Neural crest cell (in vitro differentiated cells): Measurements from ENCODE around the gene SAPCD2. TPM values are rescaled to one million over a fixed set of nuclear protein-coding genes. Genes with fewer than 3 reads are reported as not detected.

Experiments
- DNase-seq: peaks from one replicate; pipeline ENCODE4 v3.0.0; 2021; ENCODE audit warnings: low read depth, mixed read lengths, low spot score
- H3K27ac Mint-ChIP-seq: one replicate; pipeline ENCODE4 v1.8.0; 2021; ENCODE audit warnings: mild to moderate bottlenecking, mixed read lengths; ENCODE audit not compliant: unreplicated experiment
- H3K27me3 Mint-ChIP-seq: 2 replicates; pipeline ENCODE4 v1.8.0; 2021; ENCODE audit warnings: low read depth, mild to moderate bottlenecking, mixed read lengths
- H3K36me3 Mint-ChIP-seq: 2 replicates; pipeline ENCODE4 v1.8.0; 2021; ENCODE audit warnings: low read depth, mild to moderate bottlenecking, mixed read lengths
- H3K4me1 Mint-ChIP-seq: 2 replicates; pipeline ENCODE4 v1.8.0; 2021; ENCODE audit warnings: mixed read lengths
- H3K4me3 Mint-ChIP-seq: one replicate; pipeline ENCODE4 v1.8.0; 2021; ENCODE audit warnings: mild to moderate bottlenecking, mixed read lengths
- H3K9me3 Mint-ChIP-seq: 2 replicates; pipeline ENCODE4 v1.8.0; 2021; ENCODE audit warnings: mixed read lengths
- CTCF ChIP-seq: fragments of 200-600 bp; sonication (generic); conservative IDR thresholded peaks from 2 replicates; pipeline ENCODE4 v1.5.0; 2021; ENCODE audit warnings: antibody characterized with exemption, mild to moderate bottlenecking
- total RNA-seq: library from RNA; stranded (reverse); gene quantifications from 2 replicates; pipeline ENCODE4 v1.2.1, GENCODE V29; 2021

Gene SAPCD2
- total RNA-seq, 1 donor from 2014 or later = 31.1 TPM

DNA sequence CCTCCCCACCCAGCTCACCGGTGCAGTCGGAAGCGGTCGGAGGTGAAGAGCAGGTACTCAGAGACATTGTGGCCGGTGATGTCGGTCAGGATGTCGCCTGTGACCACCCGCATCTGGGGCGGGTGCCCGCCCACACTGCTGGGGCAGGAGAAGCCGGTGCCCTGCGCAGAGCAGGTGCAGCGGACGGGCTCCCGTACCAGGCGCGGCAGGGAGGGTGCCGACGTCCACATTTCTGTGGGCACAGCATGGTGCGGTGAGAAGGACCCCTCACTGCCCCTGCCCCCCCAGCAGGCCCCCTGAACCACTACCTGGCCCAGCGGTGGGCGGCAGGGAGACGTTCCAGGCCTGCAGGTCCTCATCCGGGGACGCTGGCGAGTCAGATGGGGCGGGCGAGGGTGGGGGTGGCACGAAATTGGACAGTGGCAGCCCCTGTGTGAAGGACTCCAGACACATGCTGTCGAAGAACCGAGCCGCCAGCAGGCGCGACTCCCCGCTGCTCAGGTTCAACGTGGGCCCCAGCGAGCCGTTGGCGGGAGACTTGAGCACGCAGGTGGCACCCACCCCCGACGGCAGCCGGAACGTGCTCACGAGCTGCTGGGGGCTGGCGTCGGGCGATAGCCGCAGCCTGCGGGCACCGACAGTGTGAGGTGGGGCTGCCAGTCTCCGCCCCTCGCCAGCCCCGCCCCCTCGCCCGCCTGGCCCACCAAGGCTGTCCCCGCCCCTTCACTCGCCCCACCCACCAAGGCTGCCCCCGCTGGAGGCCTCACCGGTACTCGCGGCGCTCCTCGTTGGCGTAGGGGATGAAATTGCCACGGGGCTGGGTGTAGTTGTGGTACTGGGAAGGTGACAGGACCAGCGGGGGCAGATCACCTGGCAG is 57.4 kb downstream of the SAPCD2 start:
- no peak for DNase-seq
- H3K4me3 Mint-ChIP-seq = no peak overlapping the region
- no peak for TF ChIP-seq CTCF
- no peaks in the 10 kb centered on the region for H3K36me3 Mint-ChIP-seq
- H3K27me3 Mint-ChIP-seq = no peaks in the 10 kb centered on the region
- no peaks in the 10 kb centered on the region for H3K9me3 Mint-ChIP-seq
- H3K27ac Mint-ChIP-seq = no peak overlapping the region
- H3K4me1 Mint-ChIP-seq = no peaks in the 10 kb centered on the region

Other genes with a start within 250 kb of the SAPCD2 start
- gene AJM1, start 228.1 kb downstream of the SAPCD2 start, total RNA-seq = 2.8 and 3.3 TPM in 2 replicates
- 170 and 175 TPM in 2 replicates for gene PHPT1, start 221.1 kb downstream of the SAPCD2 start, total RNA-seq
- 19.3 and 20.6 TPM in 2 replicates for gene MAMDC4, start 218.2 kb downstream of the SAPCD2 start, total RNA-seq
- 338 and 339 TPM in 2 replicates for gene EDF1, start 204.2 kb downstream of the SAPCD2 start, total RNA-seq
- gene TRAF2, start 184.0 kb downstream of the SAPCD2 start, total RNA-seq = 30.1 and 34.4 TPM in 2 replicates
- 81.2 and 83.9 TPM in 2 replicates for gene FBXW5, start 125.8 kb downstream of the SAPCD2 start, total RNA-seq
- 0.59 and 0.98 TPM in 2 replicates for gene C8G, start 125.3 kb downstream of the SAPCD2 start, total RNA-seq
- gene LCN12, start 118.3 kb downstream of the SAPCD2 start, total RNA-seq = 0.50 and 1.1 TPM in 2 replicates
- gene PTGDS, start 93.1 kb downstream of the SAPCD2 start, total RNA-seq = not detected in 2 replicates
- gene LCNL1, start 87.6 kb downstream of the SAPCD2 start, total RNA-seq = not detected in 2 replicates
- gene PAXX, start 78.1 kb downstream of the SAPCD2 start, total RNA-seq = 82.6 and 84.9 TPM in 2 replicates
- not detected in 2 replicates for gene CLIC3, start 74.0 kb downstream of the SAPCD2 start, total RNA-seq
- 31.7 and 37.1 TPM in 2 replicates for gene ABCA2, start 42.3 kb downstream of the SAPCD2 start, total RNA-seq
- 0.14 TPM in 1 of 2 replicates, not detected in the other for gene FUT7, start 38.5 kb downstream of the SAPCD2 start, total RNA-seq
- gene NPDC1, start 24.4 kb downstream of the SAPCD2 start, total RNA-seq = 54.7 and 61.1 TPM in 2 replicates
- not detected in 2 replicates for gene ENTPD2, start 16.5 kb downstream of the SAPCD2 start, total RNA-seq
- gene UAP1L1, start 7.0 kb upstream of the SAPCD2 start, total RNA-seq = 2.6 and 2.9 TPM in 2 replicates
- gene MAN1B1, start 16.4 kb upstream of the SAPCD2 start, total RNA-seq = 50.4 and 54.0 TPM in 2 replicates
- gene DPP7, start 44.2 kb upstream of the SAPCD2 start, total RNA-seq = 37.9 and 46.5 TPM in 2 replicates
- gene GRIN1, start 68.6 kb upstream of the SAPCD2 start, total RNA-seq = 0.14 and 0.44 TPM in 2 replicates
- 0.37 and 0.48 TPM in 2 replicates for gene LRRC26, start 99.5 kb upstream of the SAPCD2 start, total RNA-seq
- not detected in 2 replicates for gene TMEM210, start 101.5 kb upstream of the SAPCD2 start, total RNA-seq
- 69.3 and 71.7 TPM in 2 replicates for gene ANAPC2, start 118.0 kb upstream of the SAPCD2 start, total RNA-seq
- gene SSNA1, start 118.1 kb upstream of the SAPCD2 start, total RNA-seq = 64.8 and 66.4 TPM in 2 replicates
- 22.0 and 25.1 TPM in 2 replicates for gene TPRN, start 130.2 kb upstream of the SAPCD2 start, total RNA-seq
- 45.0 and 49.7 TPM in 2 replicates for gene TMEM203, start 135.1 kb upstream of the SAPCD2 start, total RNA-seq
- gene NDOR1, start 135.1 kb upstream of the SAPCD2 start, total RNA-seq = 36.6 and 39.4 TPM in 2 replicates
- 9.7 and 10.1 TPM in 2 replicates for gene RNF208, start 151.7 kb upstream of the SAPCD2 start, total RNA-seq
- 1.2 and 1.6 TPM in 2 replicates for gene CYSRT1, start 154.6 kb upstream of the SAPCD2 start, total RNA-seq
- 0.16 TPM in 1 of 2 replicates, not detected in the other for gene RNF224, start 156.9 kb upstream of the SAPCD2 start, total RNA-seq
- not detected in 2 replicates for gene SLC34A3, start 160.3 kb upstream of the SAPCD2 start, total RNA-seq
- gene TUBB4B, start 170.7 kb upstream of the SAPCD2 start, total RNA-seq = 329 and 336 TPM in 2 replicates
- 0.26 TPM in 1 of 2 replicates, not detected in the other for gene STPG3, start 180.7 kb upstream of the SAPCD2 start, total RNA-seq
- gene NELFB, start 184.8 kb upstream of the SAPCD2 start, total RNA-seq = 76.7 and 79.0 TPM in 2 replicates
- 0.75 and 0.86 TPM in 2 replicates for gene TOR4A, start 207.2 kb upstream of the SAPCD2 start, total RNA-seq
- 31.7 and 33.7 TPM in 2 replicates for gene NRARP, start 231.7 kb upstream of the SAPCD2 start, total RNA-seq